Adrenal gland (tissue), 12 donors: ENCODE measurements around the gene SFRP5. TPM values are rescaled to one million over a fixed set of nuclear protein-coding genes. Genes with fewer than 3 reads are reported as not detected.

Experiments
- DNase-seq, 7 donors: peaks; one replicate each; pipeline ENCODE4 v3.0.0-alpha.2; 2019 to 2020
- H3K27ac ChIP-seq, 5 donors: fragments of 200-600 bp; sonication (generic) in 4 of 5; 1 replicate in 3 of 5; 2 replicates in 2 of 5; pipeline versions ENCODE4 v1.5.1 to v1.8.0; 2016 to 2020; ENCODE audit warnings: mild to moderate bottlenecking in 1 of 5
- H3K27me3 ChIP-seq: fragments of 200-600 bp; 2 replicates; pipeline ENCODE4 v1.8.0; 2021
- H3K36me3 ChIP-seq, 2 donors: fragments of 200-600 bp; replicated peaks in 1 of 2; 1 replicate in 1 of 2; 2 replicates in 1 of 2; pipeline versions ENCODE4 v1.5.1 to v1.8.0; 2018 to 2022
- H3K4me1 ChIP-seq, 2 donors: fragments of 200-600 bp; replicated peaks in 1 of 2; 1 replicate in 1 of 2; 2 replicates in 1 of 2; pipeline versions ENCODE4 v1.5.1 to v1.8.0; 2018 to 2021
- H3K4me3 ChIP-seq, 4 donors: fragments of 200-600 bp; sonication (generic) in 3 of 4; one replicate each; pipeline ENCODE4 v1.5.1; 2016 to 2018
- H3K9me3 ChIP-seq, 3 donors: fragments of 200-600 bp; sonication (generic) in 1 of 3; replicated peaks in 1 of 3; 1 replicate in 2 of 3; 2 replicates in 1 of 3; pipeline versions ENCODE4 v1.5.1 to v1.8.0; 2016 to 2021
- POLR2A ChIP-seq, 2 donors: fragments of 450-650 bp; IDR thresholded peaks; one replicate each; pipeline ENCODE4 v1.6.1; 2017; ENCODE audit warnings: antibody characterized with exemption in 2 of 2, mild to moderate bottlenecking in 2 of 2, moderate library complexity in 1 of 2
- WGBS, 4 donors: extraction: QIAGEN DNeasy Blood & Tissue Kit in 2 of 4; methylation state at CpG; one replicate each; pipeline versions ENCODE4 v1.1.5 to v1.1.7; 2013 to 2017; 5-methylcytosine and 5-hydroxymethylcytosine counted together
- intact Hi-C, 2 donors: fragments of 100-400 bp; cut with DNase I; formaldehyde crosslinking; loops; one replicate each; pipeline versions ENCODE4 v1.14.1 to v1.15.0; 2022 to 2023
- polyA plus RNA-seq, 3 donors: library from polyadenylated mRNA; stranded (reverse); fragments of 200-250 nt in 2 of 3; fragments of 350-450 nt in 1 of 3; fragmentation: Illumina TruSeq in 1 of 3; extraction: RNeasy Lipid Tissue Mini Kit (QIAGEN cat#74804) in 1 of 3; gene quantifications; one replicate each; pipeline ENCODE4 v1.2.3, GENCODE V29; 2013 to 2014
- total RNA-seq, 9 donors: library from RNA; depleted of rRNA in 4 of 9; stranded (reverse); fragments of >200 nt in 4 of 9; fragments of 120-200 nt in 1 of 9; fragmentation: NEBNext Ultra II Directional in 1 of 9; extraction: Animal tissue kit (Norgen Biotek cat#: 25700) in 1 of 9; gene quantifications; one replicate each; pipeline versions ENCODE4 v1.1.0 to v1.2.4, GENCODE V29; 2013 to 2023
- TF ChIP-seq, protein P1 (sequence below), 6 experiments: fragments of 450-650 bp in 4 of 6; fragments of 200-600 bp in 2 of 6; sonication (generic) in 1 of 6; IDR thresholded peaks; 1 replicate in 5 of 6; 2 replicates in 1 of 6; pipeline versions ENCODE4 v1.5.1 to v1.8.0; 2016 to 2021; ENCODE audit warnings: antibody characterized with exemption in 6 of 6, mild to moderate bottlenecking in 2 of 6, moderate library complexity in 1 of 6
- donor health status: healthy with polysubstance abuse.
- donor health status: Bipolar disorder and iron deficiency.
- donor health status: DM: yes; HTN: yes; CAD: no.
- donor health status: DM: no; HTN: no; CAD: no.
- donor health status: DM: no; HTN: no; CAD: no.
- donor health status: DM: yes; HTN: yes; CAD: no.

Gene SFRP5
- total and polyA plus RNA-seq, 12 donors, result 0.22 to 43.4 (median 5.2) TPM

DNA sequence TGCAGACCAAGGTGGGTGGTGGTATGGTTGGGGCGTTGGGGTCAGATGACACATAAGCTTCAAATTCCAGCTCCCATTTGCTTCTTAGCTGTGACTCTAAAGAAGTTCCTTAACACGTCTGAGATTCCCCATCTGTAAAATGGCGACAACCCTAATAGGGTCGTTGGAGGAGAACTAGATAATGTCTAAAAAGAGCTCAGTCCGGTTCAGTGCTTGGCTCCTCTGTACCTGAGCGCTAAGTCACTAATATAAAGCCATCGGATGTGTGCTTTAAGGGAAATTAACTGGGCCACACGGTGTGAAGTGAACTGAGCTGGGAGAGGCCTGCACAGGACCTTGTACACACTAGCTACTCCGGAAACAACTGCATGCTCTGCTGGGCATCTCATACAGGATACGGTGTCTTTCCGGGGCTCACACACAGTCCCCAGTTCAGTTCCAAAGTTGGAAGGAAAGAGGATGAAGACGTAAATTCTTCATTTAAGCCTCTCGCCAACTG, 35.3 kb downstream of the SFRP5 start:
- H3K4me3 ChIP-seq, result peak overlapping the region in 2 of 4 donors; percentile 56 to 92
- intact Hi-C loops, result loop anchor here in 1 of 2 donors (10.0 kb wide), 1 partner anchor 162 kb away; the partner anchor contains the start of gene ANKRD2
- peaks cover 7 to 18% of the 10 kb centered on the region in 2 donors for H3K4me1 ChIP-seq
- no peaks in the 10 kb centered on the region for H3K9me3 ChIP-seq
- TF ChIP-seq, protein P1, sequence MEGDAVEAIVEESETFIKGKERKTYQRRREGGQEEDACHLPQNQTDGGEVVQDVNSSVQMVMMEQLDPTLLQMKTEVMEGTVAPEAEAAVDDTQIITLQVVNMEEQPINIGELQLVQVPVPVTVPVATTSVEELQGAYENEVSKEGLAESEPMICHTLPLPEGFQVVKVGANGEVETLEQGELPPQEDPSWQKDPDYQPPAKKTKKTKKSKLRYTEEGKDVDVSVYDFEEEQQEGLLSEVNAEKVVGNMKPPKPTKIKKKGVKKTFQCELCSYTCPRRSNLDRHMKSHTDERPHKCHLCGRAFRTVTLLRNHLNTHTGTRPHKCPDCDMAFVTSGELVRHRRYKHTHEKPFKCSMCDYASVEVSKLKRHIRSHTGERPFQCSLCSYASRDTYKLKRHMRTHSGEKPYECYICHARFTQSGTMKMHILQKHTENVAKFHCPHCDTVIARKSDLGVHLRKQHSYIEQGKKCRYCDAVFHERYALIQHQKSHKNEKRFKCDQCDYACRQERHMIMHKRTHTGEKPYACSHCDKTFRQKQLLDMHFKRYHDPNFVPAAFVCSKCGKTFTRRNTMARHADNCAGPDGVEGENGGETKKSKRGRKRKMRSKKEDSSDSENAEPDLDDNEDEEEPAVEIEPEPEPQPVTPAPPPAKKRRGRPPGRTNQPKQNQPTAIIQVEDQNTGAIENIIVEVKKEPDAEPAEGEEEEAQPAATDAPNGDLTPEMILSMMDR (IDR thresholded peaks at IDR 0.05), result no peak
- no peak for TF ChIP-seq POLR2A (IDR thresholded peaks at IDR 0.05)
- DNase-seq, result no peak
- 64 to 65% (median 64%) methylated on average over 13 of the region's 13 CpGs for WGBS, 4 donors
- H3K27me3 ChIP-seq, result no peaks in the 10 kb centered on the region
- H3K27ac ChIP-seq, result peak overlapping the region in 3 of 5 donors; percentile 80 to 98 (median 92)
- H3K36me3 ChIP-seq, result peaks cover 0 to 7% of the 10 kb centered on the region in 2 donors

DNA sequence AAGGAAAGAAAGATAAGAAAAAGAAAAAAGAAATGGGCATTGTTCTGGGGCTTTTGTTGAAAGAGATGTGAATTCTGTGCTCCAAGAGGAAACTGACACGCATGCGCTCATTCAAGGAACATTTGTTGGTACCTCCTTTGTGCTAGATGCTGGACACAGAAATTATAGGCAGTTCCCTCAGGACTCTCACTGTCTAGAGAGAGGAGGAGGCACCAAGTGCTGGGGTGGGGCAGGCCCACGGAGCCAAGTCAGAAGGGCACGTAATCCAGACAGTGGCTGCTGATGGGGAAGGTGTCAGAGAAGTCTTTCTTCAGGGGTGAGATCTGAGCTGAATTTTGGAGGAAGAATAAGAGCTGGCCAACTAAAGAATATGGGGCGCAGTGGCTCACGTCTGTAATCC, 37.8 kb downstream of the SFRP5 start:
- 80 to 86% (median 83%) methylated on average over 6 of the region's 6 CpGs for WGBS, 4 donors
- Histone ChIP-seq H3K4me3 (no peak overlapping the region), H3K36me3 (no peaks in the 10 kb centered on the region), H3K9me3 (no peaks in the 10 kb centered on the region), H3K27ac (no peak overlapping the region), H3K4me1 (peaks cover 7 to 16% of the 10 kb centered on the region in 2 donors), H3K27me3 (no peaks in the 10 kb centered on the region)
- no peak for TF ChIP-seq POLR2A (IDR thresholded peaks at IDR 0.05)
- TF ChIP-seq, protein P1 (IDR thresholded peaks at IDR 0.05), result no peak
- no peak for DNase-seq
- intact Hi-C loops, result loop anchor here (5.0 to 10.0 kb wide), 2 partner anchors 37 to 159 kb away; partner anchors contain the start of gene ANKRD2 (in 1 of the 2)

DNA sequence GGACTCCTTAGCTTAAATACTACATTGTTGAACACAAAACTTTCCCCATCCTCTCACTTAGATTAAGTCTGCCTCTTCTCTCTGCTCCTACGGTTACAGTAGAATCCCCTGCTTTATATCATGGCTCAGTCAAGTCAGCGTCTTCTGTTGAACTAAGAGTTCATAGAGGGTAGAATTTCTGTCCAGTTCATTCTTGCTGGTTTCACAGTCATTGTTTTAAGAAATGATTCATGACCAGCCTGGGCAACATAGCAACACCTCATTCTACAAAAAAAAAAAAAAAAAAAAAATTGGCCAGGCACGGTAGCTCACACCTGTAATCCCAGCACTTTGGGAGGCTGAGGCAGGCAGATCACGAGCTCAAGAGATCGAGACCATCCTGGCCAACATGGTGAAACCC, 38.5 kb downstream of the SFRP5 start:
- no peak for TF ChIP-seq POLR2A (IDR thresholded peaks at IDR 0.05)
- TF ChIP-seq, protein P1 (IDR thresholded peaks at IDR 0.05), result no peak
- WGBS, 4 donors, result 69 to 84% (median 76%) methylated on average over 5 of the region's 5 CpGs
- Histone ChIP-seq H3K27ac (no peak overlapping the region), H3K36me3 (no peaks in the 10 kb centered on the region), H3K9me3 (no peaks in the 10 kb centered on the region), H3K27me3 (no peaks in the 10 kb centered on the region), H3K4me3 (no peak overlapping the region), H3K4me1 (peaks cover 6 to 8% of the 10 kb centered on the region in 2 donors)
- intact Hi-C loops, result loop anchor here (5.0 to 10.0 kb wide), 2 partner anchors 36 to 158 kb away; partner anchors contain the start of gene ANKRD2 (in 1 of the 2)
- DNase-seq, result no peak

DNA sequence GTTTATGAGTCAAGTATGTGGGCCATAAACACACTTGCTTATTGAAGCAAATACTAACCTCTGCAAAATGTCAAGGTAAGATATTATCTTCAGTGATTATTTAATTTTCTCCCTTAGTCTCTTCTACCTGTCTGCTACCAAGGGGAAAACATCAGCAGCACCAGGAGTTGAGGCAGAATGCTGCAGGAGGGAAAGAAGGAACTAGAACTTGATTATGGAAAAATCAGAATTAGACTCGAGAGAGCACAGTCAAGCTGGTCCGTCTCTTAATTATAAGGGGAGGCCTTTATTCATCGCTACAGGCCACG, 39.8 kb downstream of the SFRP5 start:
- intact Hi-C loops, result loop anchor here (5.0 to 10.0 kb wide), 2 partner anchors 35 to 157 kb away; partner anchors contain the start of gene ANKRD2 (in 1 of the 2)
- TF ChIP-seq, protein P1 (IDR thresholded peaks at IDR 0.05), result no peak
- TF ChIP-seq POLR2A (IDR thresholded peaks at IDR 0.05), result no peak
- H3K9me3 ChIP-seq, result no peaks in the 10 kb centered on the region

More for the DNA sequence above, 39.8 kb downstream of the SFRP5 start:
- Histone ChIP-seq H3K36me3 (no peaks in the 10 kb centered on the region), H3K27me3 (no peaks in the 10 kb centered on the region), H3K4me3 (no peak overlapping the region), H3K27ac (no peak overlapping the region), H3K4me1 (no peaks in the 10 kb centered on the region)
- WGBS, 4 donors, result 53 to 65% (median 62%) methylated on average over 4 of the region's 4 CpGs
- DNase-seq, result no peak
